Type B pancreatic cell (in vitro differentiated cells): ENCODE data around the gene SH3D19. TPM values are rescaled to one million over a fixed set of nuclear protein-coding genes. Genes with fewer than 3 reads are reported as not detected.

Experiments
- DNase-seq: peaks from one replicate; pipeline ENCODE4 v3.0.0; 2021; ENCODE audit warnings: mixed read lengths; ENCODE audit not compliant: unreplicated experiment; ENCODE audit errors: extremely low spot score
- H3K27ac Mint-ChIP-seq: 2 replicates; pipeline ENCODE4 v1.8.0; 2021; ENCODE audit warnings: mild to moderate bottlenecking, mixed read lengths
- H3K27me3 Mint-ChIP-seq: 2 replicates; pipeline ENCODE4 v1.8.0; 2021; ENCODE audit warnings: mixed read lengths
- H3K36me3 Mint-ChIP-seq: 2 replicates; pipeline ENCODE4 v1.8.0; 2021; ENCODE audit warnings: mixed read lengths
- H3K4me1 Mint-ChIP-seq: one replicate; pipeline ENCODE4 v1.8.0; 2021; ENCODE audit warnings: mixed read lengths; ENCODE audit not compliant: unreplicated experiment
- H3K4me3 Mint-ChIP-seq: 2 replicates; pipeline ENCODE4 v1.8.0; 2021; ENCODE audit warnings: mild to moderate bottlenecking, mixed read lengths
- H3K9me3 Mint-ChIP-seq: 2 replicates; pipeline ENCODE4 v1.8.0; 2021; ENCODE audit warnings: mixed read lengths
- CTCF ChIP-seq: fragments of 200-600 bp; sonication (generic); conservative IDR thresholded peaks from 2 replicates; pipeline ENCODE4 v1.5.0; 2021; ENCODE audit warnings: antibody characterized with exemption, mild to moderate bottlenecking
- total RNA-seq: library from RNA; stranded (reverse); gene quantifications from 2 replicates; pipeline ENCODE4 v1.2.1, GENCODE V29; 2021; ENCODE audit warnings: low replicate concordance

The SH3D19 gene
- total RNA-seq, 1 donor from 2014 or later = 24.3 TPM

GRCh38 chr4:151314010-151314355 lies 11.4 kb downstream of the SH3D19 start:
- Mint-ChIP-seq H3K27ac (no peak overlapping the region), H3K36me3 (peaks cover 9% of the 10 kb centered on the region), H3K9me3 (no peaks in the 10 kb centered on the region), H3K27me3 (no peaks in the 10 kb centered on the region), H3K4me1 (peaks cover 19% of the 10 kb centered on the region), H3K4me3 (no peak overlapping the region)
- no peak for TF ChIP-seq CTCF
- DNase-seq = no peak

DNA sequence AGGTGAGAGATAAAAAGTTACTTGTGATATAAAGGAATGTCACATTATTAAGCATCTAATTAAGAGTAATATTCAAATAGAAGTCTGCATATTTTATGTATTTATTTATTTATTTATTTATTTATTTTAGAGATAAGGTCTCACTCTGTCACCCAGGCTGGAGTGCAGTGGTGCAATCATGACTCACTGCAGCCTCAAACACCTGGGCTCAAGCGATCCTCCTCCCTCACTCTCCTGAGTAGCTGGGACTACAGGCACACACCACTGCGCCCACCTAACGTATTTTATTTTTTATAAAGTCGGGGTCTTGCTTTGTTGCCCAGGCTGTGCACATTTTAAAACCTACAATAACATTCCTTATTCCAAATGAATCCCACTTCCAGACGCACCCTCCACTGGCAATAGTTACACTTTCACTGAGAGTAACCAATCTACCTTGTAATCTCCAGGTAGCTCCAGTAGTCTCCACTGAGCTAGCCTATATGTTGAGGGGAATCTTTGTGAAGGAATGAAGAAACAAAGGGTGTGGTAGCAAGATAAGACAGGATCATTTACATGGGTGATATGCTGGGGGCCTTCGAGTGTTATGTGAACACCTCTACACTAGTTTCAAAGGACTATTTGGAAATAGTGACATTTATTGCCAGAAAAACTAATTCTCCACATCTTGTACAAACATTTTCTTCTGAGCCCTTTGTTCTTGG lies 11.9 kb downstream of the SH3D19 start:
- H3K27me3 Mint-ChIP-seq = no peaks in the 10 kb centered on the region
- peaks cover 19% of the 10 kb centered on the region for H3K4me1 Mint-ChIP-seq
- no peak for DNase-seq
- peaks cover 12% of the 10 kb centered on the region for H3K36me3 Mint-ChIP-seq
- TF ChIP-seq CTCF = no peak
- no peak overlapping the region for H3K4me3 Mint-ChIP-seq
- no peaks in the 10 kb centered on the region for H3K9me3 Mint-ChIP-seq
- no peak overlapping the region for H3K27ac Mint-ChIP-seq

- Mint-ChIP-seq H3K4me3 (no peak overlapping the region), H3K4me1 (peaks cover 17% of the 10 kb centered on the region), H3K27ac (no peak overlapping the region), H3K9me3 (no peaks in the 10 kb centered on the region), H3K27me3 (no peaks in the 10 kb centered on the region), H3K36me3 (peaks cover 4% of the 10 kb centered on the region)
- no peak for DNase-seq
- no peak for TF ChIP-seq CTCF
These were observed 15.2 kb downstream of the SH3D19 start for GRCh38 chr4:151310124-151310728.

- DNase-seq = no peak
- Mint-ChIP-seq H3K4me1 (peaks cover 8% of the 10 kb centered on the region), H3K36me3 (peaks cover 23% of the 10 kb centered on the region), H3K27me3 (no peaks in the 10 kb centered on the region), H3K27ac (no peak overlapping the region), H3K4me3 (no peak overlapping the region), H3K9me3 (peaks cover 13% of the 10 kb centered on the region)
- no peak for TF ChIP-seq CTCF
These were observed 20.6 kb downstream of the SH3D19 start for GRCh38 chr4:151304755-151305154.

DNA sequence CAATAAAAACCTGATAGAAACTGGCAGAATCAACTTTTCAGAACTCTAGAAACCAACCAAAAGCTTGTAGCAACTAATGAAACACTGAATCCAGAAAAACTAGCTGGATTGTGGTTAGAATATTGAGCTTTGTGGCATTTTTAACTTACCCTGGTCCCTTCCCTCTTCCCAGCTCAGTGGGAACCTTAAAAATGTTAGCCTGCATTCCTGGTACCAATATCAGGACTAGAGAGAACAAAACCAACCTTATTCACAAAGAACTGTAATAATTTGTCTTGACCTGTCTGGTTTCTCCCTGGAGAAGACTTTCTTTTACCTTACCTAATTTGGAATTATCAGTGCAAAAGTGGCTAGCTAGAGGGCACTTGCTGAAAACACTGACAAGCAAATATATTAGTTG lies 21.2 kb downstream of the SH3D19 start:
- Mint-ChIP-seq H3K4me1 (peaks cover 8% of the 10 kb centered on the region), H3K9me3 (peaks cover 13% of the 10 kb centered on the region), H3K36me3 (peaks cover 23% of the 10 kb centered on the region), H3K27me3 (no peaks in the 10 kb centered on the region), H3K4me3 (no peak overlapping the region), H3K27ac (no peak overlapping the region)
- no peak for TF ChIP-seq CTCF
- DNase-seq = no peak
